GM12878 (cell line): ENCODE measurements around the gene MTF1.

Experiments
- CBX3 ChIP-seq: fragments of 200-600 bp; sonication (generic); IDR thresholded peaks from 2 replicates; pipeline ENCODE4 v1.6.1; 2016; ENCODE audit warnings: low read depth, borderline replicate concordance
- CTCF ChIP-seq, 3 experiments: IDR thresholded peaks in 2 of 3; conservative IDR thresholded peaks in 1 of 3; 2 replicates each; pipeline ENCODE4 v1.5.1; 2011; ENCODE audit warnings: low read depth in 3 of 3, low read length in 3 of 3, mild to moderate bottlenecking in 3 of 3, control low read depth in 2 of 3, moderate library complexity in 2 of 3, inconsistent platforms in 1 of 3, mixed read lengths in 1 of 3; ENCODE audit not compliant: control insufficient read depth in 2 of 3, insufficient read depth in 1 of 3; ENCODE audit errors: extremely low read depth in 1 of 3
- PBX3 ChIP-seq: IDR thresholded peaks from 2 replicates; pipeline ENCODE4 v1.6.1; 2011; ENCODE audit warnings: mild to moderate bottlenecking, low read depth, low read length, moderate library complexity; ENCODE audit not compliant: insufficient replicate concordance
- REST ChIP-seq: IDR thresholded peaks from 2 replicates; pipeline ENCODE4 v1.6.1; 2012; ENCODE audit warnings: mild to moderate bottlenecking, low read depth, low read length

DNA sequence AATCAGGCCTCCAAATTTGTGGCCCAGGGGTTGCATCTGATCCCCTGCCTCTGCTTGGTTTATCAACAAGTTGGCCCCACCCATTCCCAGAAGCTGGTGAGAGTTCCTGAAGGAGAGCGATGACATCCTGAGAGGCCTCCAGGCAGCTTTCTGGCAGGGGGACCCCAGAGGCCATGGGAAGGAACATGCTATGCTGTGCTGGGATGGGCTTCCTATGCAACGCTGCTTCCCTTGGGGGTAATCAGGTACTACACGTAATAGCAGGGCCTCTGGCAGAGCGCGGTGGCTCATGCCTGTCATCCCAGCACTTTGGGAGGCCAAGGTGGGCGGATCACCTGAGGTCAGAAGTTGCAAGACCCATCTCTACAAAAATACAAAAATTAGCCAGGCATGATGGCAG lies 8.4 kb upstream of the MTF1 start:
- no peak for TF ChIP-seq REST
- no peak for TF ChIP-seq PBX3
- TF ChIP-seq CTCF (IDR thresholded peaks at IDR 0.05 in 2 of 3, conservative IDR thresholded peaks at IDR 0.05 in 1 of 3; ENCODE audit: control insufficient read depth in 2 of 3, extremely low read depth in 1 of 3, insufficient read depth in 1 of 3, low read depth in 3 of 3, low read length in 3 of 3), result no peak
- TF ChIP-seq CBX3, result no peak
